ENCODE results near the gene OGT. TPM values are rescaled to one million over a fixed set of nuclear protein-coding genes. Genes with fewer than 3 reads are reported as not detected.
"Not testable (repeated sequence)": the region's sequence is repeated elsewhere in the genome, so short reads cannot be mapped to it uniquely, and the experiment has no call there.

Gene OGT
- total RNA-seq, 4 donors from 2014 or later = 54.2 to 90.1 (median 68.1) TPM

DNA sequence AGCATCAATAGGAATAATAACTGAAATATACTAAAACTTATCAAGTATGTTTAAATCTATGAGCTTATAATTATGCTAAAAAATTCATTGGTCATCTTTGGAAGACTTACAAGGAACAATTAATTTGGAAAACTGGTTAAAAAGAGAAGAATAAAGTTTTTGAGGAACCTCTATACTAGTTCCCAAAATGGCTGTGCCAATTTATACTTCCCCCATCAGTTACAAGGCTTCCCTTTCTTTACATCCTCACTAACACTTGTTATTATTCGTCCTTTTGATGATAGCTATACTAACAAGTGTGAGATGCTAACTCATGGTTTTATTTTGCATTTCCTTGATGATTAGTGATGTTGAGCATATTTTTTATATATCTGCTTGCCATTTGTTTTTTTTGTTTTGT is 17.1 kb downstream of the OGT start:
- Histone ChIP-seq H3K27me3 (no peaks in the 10 kb centered on the region), H3K27ac (replicated peaks in 1 of 4) (no peak overlapping the region), H3K4me3 (no peak overlapping the region), H3K9me3 (no peaks in the 10 kb centered on the region), H3K36me3 (peaks cover 4 to 60% (median 36%) of the 10 kb centered on the region in 4 donors), H3K4me1 (peaks cover 2 to 10% (median 8%) of the 10 kb centered on the region in 4 donors)
- 56% methylated on average over 1 of the region's 1 CpG for WGBS
- TF ChIP-seq POLR2A (IDR thresholded peaks at IDR 0.05; ENCODE audit: low read depth) (no peak), EP300 (IDR thresholded peaks at IDR 0.05) (no peak), POLR2AphosphoS5 (IDR thresholded peaks at IDR 0.05) (no peak)
- TF ChIP-seq, protein P1, sequence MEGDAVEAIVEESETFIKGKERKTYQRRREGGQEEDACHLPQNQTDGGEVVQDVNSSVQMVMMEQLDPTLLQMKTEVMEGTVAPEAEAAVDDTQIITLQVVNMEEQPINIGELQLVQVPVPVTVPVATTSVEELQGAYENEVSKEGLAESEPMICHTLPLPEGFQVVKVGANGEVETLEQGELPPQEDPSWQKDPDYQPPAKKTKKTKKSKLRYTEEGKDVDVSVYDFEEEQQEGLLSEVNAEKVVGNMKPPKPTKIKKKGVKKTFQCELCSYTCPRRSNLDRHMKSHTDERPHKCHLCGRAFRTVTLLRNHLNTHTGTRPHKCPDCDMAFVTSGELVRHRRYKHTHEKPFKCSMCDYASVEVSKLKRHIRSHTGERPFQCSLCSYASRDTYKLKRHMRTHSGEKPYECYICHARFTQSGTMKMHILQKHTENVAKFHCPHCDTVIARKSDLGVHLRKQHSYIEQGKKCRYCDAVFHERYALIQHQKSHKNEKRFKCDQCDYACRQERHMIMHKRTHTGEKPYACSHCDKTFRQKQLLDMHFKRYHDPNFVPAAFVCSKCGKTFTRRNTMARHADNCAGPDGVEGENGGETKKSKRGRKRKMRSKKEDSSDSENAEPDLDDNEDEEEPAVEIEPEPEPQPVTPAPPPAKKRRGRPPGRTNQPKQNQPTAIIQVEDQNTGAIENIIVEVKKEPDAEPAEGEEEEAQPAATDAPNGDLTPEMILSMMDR (IDR thresholded peaks at IDR 0.05) = no peak
- intact Hi-C loops (cut with DNase I) = no loop called here
- no peak for DNase-seq (ENCODE audit: extremely low spot score)

DNA sequence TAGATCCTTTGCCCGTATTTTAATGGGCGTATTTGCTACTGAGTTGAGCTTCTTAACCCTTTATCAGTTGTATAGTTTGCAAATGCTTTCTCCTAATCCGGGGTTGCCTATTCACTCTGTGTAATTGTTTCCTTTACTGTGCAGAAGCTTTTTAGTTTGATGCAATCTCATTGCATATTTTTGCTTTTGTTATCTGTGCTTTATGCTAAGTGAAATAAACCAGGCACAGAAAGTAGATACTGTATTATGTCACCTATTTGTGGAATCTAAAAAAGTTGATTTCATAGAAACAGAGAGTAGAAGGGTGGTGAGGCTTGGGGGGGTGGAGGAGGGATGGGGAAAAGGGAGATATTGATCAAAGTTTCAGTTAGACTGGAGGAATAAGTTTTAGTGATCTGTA is 17.7 kb downstream of the OGT start:
- Histone ChIP-seq H3K27me3 (no peaks in the 10 kb centered on the region), H3K4me3 (no peak overlapping the region), H3K36me3 (peaks cover 4 to 59% (median 40%) of the 10 kb centered on the region in 4 donors), H3K27ac (replicated peaks in 1 of 4) (no peak overlapping the region), H3K4me1 (peaks cover 0 to 10% (median 6%) of the 10 kb centered on the region in 4 donors), H3K9me3 (no peaks in the 10 kb centered on the region)
- intact Hi-C loops (cut with DNase I) = no loop called here
- WGBS = 82% methylated on average over 3 of the region's 3 CpGs
- DNase-seq (ENCODE audit: extremely low spot score) = no peak
- TF ChIP-seq POLR2A (IDR thresholded peaks at IDR 0.05; ENCODE audit: low read depth) (no peak), POLR2AphosphoS5 (IDR thresholded peaks at IDR 0.05) (no peak), EP300 (IDR thresholded peaks at IDR 0.05) (no peak)
- TF ChIP-seq, protein P1 (IDR thresholded peaks at IDR 0.05) = no peak

GRCh38 chrX:71556036-71556435 is 23.1 kb downstream of the OGT start:
- Histone ChIP-seq H3K27me3 (no peaks in the 10 kb centered on the region), H3K27ac (replicated peaks in 1 of 4) (no peak overlapping the region), H3K4me3 (no peak overlapping the region), H3K9me3 (no peaks in the 10 kb centered on the region), H3K36me3 (peaks cover 18 to 78% (median 50%) of the 10 kb centered on the region in 4 donors), H3K4me1 (no peaks in the 10 kb centered on the region)
- no peak for TF ChIP-seq POLR2AphosphoS5 (IDR thresholded peaks at IDR 0.05)
- TF ChIP-seq EP300 (IDR thresholded peaks at IDR 0.05) = no peak
- TF ChIP-seq, protein P1 (IDR thresholded peaks at IDR 0.05) = no peak
- no peak for TF ChIP-seq POLR2A (IDR thresholded peaks at IDR 0.05; ENCODE audit: low read depth)
- 86% methylated on average over 3 of the region's 3 CpGs for WGBS
- DNase-seq (ENCODE audit: extremely low spot score) = no peak
- intact Hi-C loops (cut with DNase I) = no loop called here

DNA sequence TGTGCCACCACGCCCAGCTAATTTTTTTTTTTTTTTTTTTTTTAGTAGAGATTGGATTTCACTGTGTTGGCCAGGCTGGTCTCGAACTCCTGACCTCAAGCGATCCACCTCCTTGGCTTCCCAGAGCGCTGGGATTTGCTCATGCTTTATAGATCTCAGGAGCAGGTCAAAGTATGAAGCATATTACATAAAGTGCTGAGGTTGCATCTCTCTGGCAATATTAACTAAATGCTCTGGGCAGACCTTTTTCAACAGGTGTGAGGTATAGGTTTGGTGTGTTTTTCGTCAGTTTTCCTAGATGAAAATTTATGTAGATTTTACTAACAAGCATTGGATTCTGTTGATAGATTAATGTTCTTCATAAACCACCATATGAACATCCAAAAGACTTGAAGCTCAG is 26.0 kb downstream of the OGT start:
- no peaks in the 10 kb centered on the region for H3K27me3 ChIP-seq
- 82% methylated on average over 5 of the region's 5 CpGs for WGBS
- no peak overlapping the region for H3K27ac ChIP-seq (replicated peaks in 1 of 4)
- no peaks in the 10 kb centered on the region for H3K4me1 ChIP-seq
- peaks cover 39 to 95% (median 71%) of the 10 kb centered on the region in 4 donors for H3K36me3 ChIP-seq
- TF ChIP-seq, protein P1 (IDR thresholded peaks at IDR 0.05) = no peak
- no peak for TF ChIP-seq EP300 (IDR thresholded peaks at IDR 0.05)
- no peak for TF ChIP-seq POLR2A (IDR thresholded peaks at IDR 0.05; ENCODE audit: low read depth)
- TF ChIP-seq POLR2AphosphoS5 (IDR thresholded peaks at IDR 0.05) = no peak
- no peak overlapping the region for H3K4me3 ChIP-seq
- DNase-seq (ENCODE audit: extremely low spot score) = no peak
- H3K9me3 ChIP-seq = no peaks in the 10 kb centered on the region
- intact Hi-C loops (cut with DNase I) = no loop called here

DNA sequence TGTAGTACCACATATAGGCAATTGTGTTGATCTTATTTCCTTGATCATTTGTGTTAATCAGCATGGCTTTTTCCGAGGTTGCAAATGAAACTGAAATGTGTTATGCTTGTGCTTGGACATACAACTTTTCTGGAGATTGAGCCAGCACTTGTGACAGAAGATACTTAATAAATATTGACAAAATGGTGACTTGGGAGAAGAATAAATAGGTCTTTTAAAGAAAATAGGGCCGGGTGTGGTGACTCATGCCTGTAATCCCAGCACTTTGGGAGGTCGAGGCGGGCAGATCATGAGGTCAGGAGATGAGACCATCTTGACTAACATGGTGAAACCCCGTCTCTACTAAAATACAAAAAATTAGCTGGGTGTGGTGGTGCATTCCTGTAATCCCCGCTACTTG is 26.9 kb downstream of the OGT start:
- intact Hi-C loops (cut with DNase I); H3K4me1 ChIP-seq; H3K9me3 ChIP-seq; DNase-seq (ENCODE audit: extremely low spot score); H3K27me3 ChIP-seq; H3K27ac ChIP-seq (replicated peaks in 1 of 4); H3K4me3 ChIP-seq: not testable (repeated sequence)
- WGBS = 71% methylated on average over 6 of the region's 6 CpGs
- H3K36me3 ChIP-seq = peaks cover 44 to 99% (median 79%) of the 10 kb centered on the region in 4 donors
